ENCODE data around the gene LTBP1. TPM values are rescaled to one million over a fixed set of nuclear protein-coding genes. Genes with fewer than 3 reads are reported as not detected.

The LTBP1 gene
- total and polyA plus RNA-seq, 10 of the 15 experiments (the other 5 are each of a cell fraction or from before 2014, with no cell fraction given): 0.01 to 0.28 (median 0.12) TPM; not detected in 2

GRCh38 chr2:33186937-33187336 lies 240.2 kb downstream of the LTBP1 start:
- WGBS (ENCODE audit: insufficient coverage, insufficient replicate concordance, low lambda C conversion rate, missing lambda C conversion rate): 52% methylated on average over 6 of the region's 6 CpGs
- H2AFZ ChIP-seq (ENCODE audit: control insufficient read depth, low read depth, low read length): no peak overlapping the region
- BruUV-seq (replicated peaks): no TSS peak
- no peaks in the 10 kb centered on the region for H3K79me2 ChIP-seq (ENCODE audit: control insufficient read depth, insufficient read depth, low read length)
- no peaks in the 10 kb centered on the region for H3K4me1 ChIP-seq (ENCODE audit: control insufficient read depth, insufficient read depth, low read length)
- intact Hi-C loops (cut with micrococcal nuclease; ENCODE audit: unreplicated experiment): no loop called here
- H3K4me3 ChIP-seq: no peak overlapping the region
- no peak overlapping the region for H3K9ac ChIP-seq (ENCODE audit: control insufficient read depth, insufficient read depth, low read length)
- RAD21 ChIA-PET (ENCODE audit: unreplicated experiment): no interaction called here
- no peaks in the 10 kb centered on the region for H3K36me3 ChIP-seq (ENCODE audit: control insufficient read depth in 2 of 2, insufficient read depth in 2 of 2, low read length in 1 of 2)
- no peak overlapping the region for H3K27ac ChIP-seq (ENCODE audit: control insufficient read depth, insufficient read depth)
- ATAC-seq (no peak), FAIRE-seq (no peak), DNase-seq (ENCODE audit: low read depth, low spot score) (no peak)
- H3K9me3 ChIP-seq (replicated peaks; ENCODE audit: control insufficient read depth, insufficient read depth, low read length): no peaks in the 10 kb centered on the region; the same call in 2 of the 3 replicates
- H4K20me1 ChIP-seq (ENCODE audit: control insufficient read depth, insufficient read depth): no peaks in the 10 kb centered on the region
- no peak for TF ChIP-seq CHD4 (IDR thresholded peaks at IDR 0.05)
- no peak for TF ChIP-seq NR2C1 (IDR thresholded peaks at IDR 0.05)
- no peak for TF ChIP-seq ASH2L (IDR thresholded peaks at IDR 0.05; ENCODE audit: borderline replicate concordance, low read depth)
- no peak for TF ChIP-seq RB1 (IDR thresholded peaks at IDR 0.05; ENCODE audit: borderline replicate concordance)
- no peak for TF ChIP-seq HCFC1 (IDR thresholded peaks at IDR 0.05; ENCODE audit: low read length)
- TF ChIP-seq, protein P1, sequence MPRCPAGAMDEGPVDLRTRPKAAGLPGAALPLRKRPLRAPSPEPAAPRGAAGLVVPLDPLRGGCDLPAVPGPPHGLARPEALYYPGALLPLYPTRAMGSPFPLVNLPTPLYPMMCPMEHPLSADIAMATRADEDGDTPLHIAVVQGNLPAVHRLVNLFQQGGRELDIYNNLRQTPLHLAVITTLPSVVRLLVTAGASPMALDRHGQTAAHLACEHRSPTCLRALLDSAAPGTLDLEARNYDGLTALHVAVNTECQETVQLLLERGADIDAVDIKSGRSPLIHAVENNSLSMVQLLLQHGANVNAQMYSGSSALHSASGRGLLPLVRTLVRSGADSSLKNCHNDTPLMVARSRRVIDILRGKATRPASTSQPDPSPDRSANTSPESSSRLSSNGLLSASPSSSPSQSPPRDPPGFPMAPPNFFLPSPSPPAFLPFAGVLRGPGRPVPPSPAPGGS (IDR thresholded peaks at IDR 0.05; ENCODE audit: borderline replicate concordance, insufficient read depth, low read depth, low read length, poor library complexity, severe bottlenecking): no peak
- no peak for TF ChIP-seq MEF2B (IDR thresholded peaks at IDR 0.05; ENCODE audit: partially characterized antibody, poor library complexity, severe bottlenecking)
- in situ Hi-C loops (cut with MboI): no loop called here
- SMC1A ChIA-PET (ENCODE audit: uncharacterized antibody, unreplicated experiment): no interaction called here
- H3K4me2 ChIP-seq (ENCODE audit: control insufficient read depth, insufficient read depth): no peak overlapping the region
- H3K27me3 ChIP-seq (replicated peaks in 1 of 2; ENCODE audit: control insufficient read depth in 2 of 2, insufficient read depth in 2 of 2, low read length in 1 of 2): peaks cover 0 to 2% of the 10 kb centered on the region in 2 experiments; a peak in 1 of 4 replicates
- POLR2A ChIA-PET: no interaction called here
- CTCF ChIA-PET: no interaction called here

GRCh38 chr2:33188799-33189198 lies 242.0 kb downstream of the LTBP1 start:
- in situ Hi-C loops (cut with MboI): no loop called here
- Histone ChIP-seq H3K9ac (ENCODE audit: control insufficient read depth, insufficient read depth, low read length) (no peak overlapping the region), H3K4me1 (ENCODE audit: control insufficient read depth, insufficient read depth, low read length) (no peaks in the 10 kb centered on the region), H3K27me3 (replicated peaks in 1 of 2; ENCODE audit: control insufficient read depth in 2 of 2, insufficient read depth in 2 of 2, low read length in 1 of 2) (peaks cover 0 to 2% of the 10 kb centered on the region in 2 experiments; a peak in 1 of 4 replicates), H3K4me3 (no peak overlapping the region), H3K27ac (ENCODE audit: control insufficient read depth, insufficient read depth) (no peak overlapping the region), H3K4me2 (ENCODE audit: control insufficient read depth, insufficient read depth) (no peak overlapping the region), H3K9me3 (replicated peaks; ENCODE audit: control insufficient read depth, insufficient read depth, low read length) (no peaks in the 10 kb centered on the region), H3K79me2 (ENCODE audit: control insufficient read depth, insufficient read depth, low read length) (no peaks in the 10 kb centered on the region), H3K36me3 (ENCODE audit: control insufficient read depth in 2 of 2, insufficient read depth in 2 of 2, low read length in 1 of 2) (no peaks in the 10 kb centered on the region), H2AFZ (ENCODE audit: control insufficient read depth, low read depth, low read length) (no peak overlapping the region), H4K20me1 (ENCODE audit: control insufficient read depth, insufficient read depth) (no peaks in the 10 kb centered on the region)
- CTCF ChIA-PET: no interaction called here
- no peak for ATAC-seq
- SMC1A ChIA-PET (ENCODE audit: uncharacterized antibody, unreplicated experiment): no interaction called here
- no TSS peak for BruUV-seq (replicated peaks)
- DNase-seq (ENCODE audit: low read depth, low spot score): no peak
- WGBS (ENCODE audit: insufficient coverage, insufficient replicate concordance, low lambda C conversion rate, missing lambda C conversion rate): 67% methylated on average over 3 of the region's 3 CpGs
- no peak for FAIRE-seq
- TF ChIP-seq MTA3 (IDR thresholded peaks at IDR 0.05; ENCODE audit: borderline replicate concordance, low read length): no peak
- TF ChIP-seq SRF (IDR thresholded peaks at IDR 0.05; ENCODE audit: low read depth in 2 of 2, low read length in 2 of 2): no peak
- no peak for TF ChIP-seq EZH2 (IDR thresholded peaks at IDR 0.05; ENCODE audit: borderline replicate concordance, control insufficient read depth, low read depth, low read length)
- no peak for TF ChIP-seq YY1 (IDR thresholded peaks at IDR 0.05; ENCODE audit: low read depth, low read length)
- no peak for TF ChIP-seq SIN3A (IDR thresholded peaks at IDR 0.05; ENCODE audit: low read depth, low read length)
- POLR2A ChIA-PET: no interaction called here
- RAD21 ChIA-PET (ENCODE audit: unreplicated experiment): no interaction called here
- intact Hi-C loops (cut with micrococcal nuclease; ENCODE audit: unreplicated experiment): no loop called here

All from GM12878 (cell line).